SJCRH30 (cell line): ENCODE measurements around the gene SAMD14. TPM values are rescaled to one million over a fixed set of nuclear protein-coding genes. Genes with fewer than 3 reads are reported as not detected.

Experiments used
- DNase-seq, 2 experiments: peaks; one replicate each; pipeline ENCODE4 v3.0.0-alpha.2; 2015 to 2020
- H3K27ac ChIP-seq: fragments of 250-450 bp; sonication (Bioruptor Pico); 2 replicates; pipeline ENCODE4 v1.5.1; 2020; ENCODE audit warnings: mild to moderate bottlenecking, moderate library complexity
- H3K27me3 ChIP-seq: fragments of 250-450 bp; sonication (Bioruptor Pico); 2 replicates; pipeline ENCODE4 v1.5.1; 2020; ENCODE audit warnings: mild to moderate bottlenecking, moderate library complexity
- H3K36me3 ChIP-seq: fragments of 250-450 bp; sonication (Bioruptor Pico); 2 replicates; pipeline ENCODE4 v1.5.1; 2020; ENCODE audit warnings: mild to moderate bottlenecking, moderate library complexity
- H3K4me1 ChIP-seq: fragments of 250-450 bp; sonication (Bioruptor Pico); 2 replicates; pipeline ENCODE4 v1.5.1; 2020; ENCODE audit warnings: mild to moderate bottlenecking, moderate library complexity
- H3K4me3 ChIP-seq: fragments of 250-450 bp; sonication (Bioruptor Pico); 2 replicates; pipeline ENCODE4 v1.5.1; 2020; ENCODE audit warnings: mild to moderate bottlenecking, moderate library complexity
- H3K9me3 ChIP-seq: fragments of 250-450 bp; sonication (Bioruptor Pico); replicated peaks from 2 replicates; pipeline ENCODE4 v1.5.1; 2020; ENCODE audit warnings: mild to moderate bottlenecking, moderate library complexity
- total RNA-seq: library from RNA; depleted of rRNA; stranded (reverse); fragments of >200 nt; shearing (Covaris generic); gene quantifications from 2 replicates; pipeline ENCODE4 v1.2.3, GENCODE V29; 2014

The SAMD14 gene
- total RNA-seq, 1 experiment from 2014 or later = 3.1 TPM

DNA sequence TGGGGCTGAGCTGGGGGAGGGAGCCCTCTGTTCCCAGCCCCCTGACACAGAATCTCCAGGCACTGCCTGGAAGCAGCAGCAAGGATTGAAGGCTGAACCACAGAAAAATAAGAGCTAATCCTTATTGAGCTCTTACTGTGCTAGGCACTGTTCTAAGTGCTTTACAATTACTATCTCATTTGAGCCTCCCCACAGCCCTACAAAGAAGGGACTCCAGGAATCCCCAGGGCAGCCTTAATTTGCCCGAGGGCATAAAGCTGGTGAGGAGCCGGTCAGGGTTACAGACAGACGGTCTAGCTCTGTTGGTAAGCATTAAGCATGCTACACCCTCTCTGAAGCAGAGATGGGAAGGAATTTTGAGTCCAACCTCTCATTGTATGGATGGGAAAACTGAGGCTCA lies 7.0 kb downstream of the SAMD14 start:
- Histone ChIP-seq H3K4me3 (no peak overlapping the region), H3K27me3 (no peaks in the 10 kb centered on the region), H3K27ac (no peak overlapping the region), H3K36me3 (no peaks in the 10 kb centered on the region), H3K9me3 (no peaks in the 10 kb centered on the region), H3K4me1 (peaks cover 12% of the 10 kb centered on the region; the same call in 1 of the 2 replicates)
- peak in 1 of 2 experiments; percentile 38 for DNase-seq

DNA sequence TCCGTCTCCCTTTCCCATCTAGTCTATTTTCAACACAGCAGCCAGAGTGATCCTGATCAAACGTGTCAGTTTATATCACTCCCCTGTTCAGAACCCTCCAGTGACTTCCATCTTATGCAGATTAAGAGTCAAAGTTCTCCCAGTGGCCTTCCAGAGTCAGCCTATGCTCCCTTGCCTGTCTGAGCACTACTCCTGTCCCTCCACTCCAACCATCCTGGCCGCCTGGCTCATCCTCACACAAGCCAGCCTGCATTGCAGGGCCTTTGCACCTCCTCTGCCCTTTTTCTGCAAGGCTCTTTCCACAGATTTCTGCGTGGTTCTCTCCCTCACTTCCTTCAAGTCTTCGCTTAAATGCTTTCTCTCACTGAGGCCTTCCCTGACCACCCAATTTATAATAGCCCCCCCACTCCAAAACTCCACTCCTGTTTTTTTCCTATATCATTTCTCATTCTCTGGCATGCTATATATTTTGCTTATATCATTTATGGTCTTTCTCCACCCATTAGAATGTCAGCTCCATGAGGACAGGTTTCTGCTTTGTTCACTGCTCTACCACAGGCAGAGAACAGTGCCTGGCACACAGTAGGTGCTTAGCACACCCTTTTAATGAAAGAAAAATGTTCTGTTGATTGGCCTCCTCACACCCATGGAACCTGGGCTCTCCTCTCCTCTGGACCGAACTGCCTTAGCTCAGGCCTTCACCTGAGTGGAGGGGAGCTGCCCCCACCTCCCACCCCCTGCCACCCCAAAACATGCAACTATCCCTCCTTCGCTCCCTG lies 9.3 kb downstream of the SAMD14 start:
- no peak for DNase-seq
- H3K27me3 ChIP-seq = no peaks in the 10 kb centered on the region
- H3K4me3 ChIP-seq = no peak overlapping the region
- H3K9me3 ChIP-seq = no peaks in the 10 kb centered on the region
- H3K36me3 ChIP-seq = no peaks in the 10 kb centered on the region
- H3K27ac ChIP-seq = no peak overlapping the region
- H3K4me1 ChIP-seq = peaks cover 8% of the 10 kb centered on the region; the same call in 1 of the 2 replicates

DNA sequence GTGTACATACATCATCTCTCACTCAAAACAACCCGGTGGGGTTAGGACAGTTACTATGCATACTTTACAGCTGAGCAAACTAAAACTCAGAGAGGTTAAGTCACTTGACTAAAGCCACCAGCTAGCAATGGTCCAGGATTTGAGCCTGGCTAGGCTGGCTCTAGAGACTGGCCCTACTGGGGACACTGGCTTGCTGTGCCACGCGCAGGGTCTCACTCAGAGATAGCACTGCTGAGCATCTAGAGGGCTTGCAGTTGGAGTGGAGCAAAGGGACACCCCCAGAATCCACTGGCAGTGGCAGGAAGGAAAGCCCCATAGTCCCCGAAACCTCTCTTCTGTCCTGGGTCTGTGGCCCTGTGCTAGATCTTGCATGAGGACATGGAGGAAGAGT lies 11.1 kb downstream of the SAMD14 start:
- DNase-seq = no peak
- Histone ChIP-seq H3K27me3 (no peaks in the 10 kb centered on the region), H3K27ac (no peak overlapping the region), H3K9me3 (no peaks in the 10 kb centered on the region), H3K36me3 (no peaks in the 10 kb centered on the region), H3K4me3 (no peak overlapping the region), H3K4me1 (peaks cover 8% of the 10 kb centered on the region; the same call in 1 of the 2 replicates)

DNA sequence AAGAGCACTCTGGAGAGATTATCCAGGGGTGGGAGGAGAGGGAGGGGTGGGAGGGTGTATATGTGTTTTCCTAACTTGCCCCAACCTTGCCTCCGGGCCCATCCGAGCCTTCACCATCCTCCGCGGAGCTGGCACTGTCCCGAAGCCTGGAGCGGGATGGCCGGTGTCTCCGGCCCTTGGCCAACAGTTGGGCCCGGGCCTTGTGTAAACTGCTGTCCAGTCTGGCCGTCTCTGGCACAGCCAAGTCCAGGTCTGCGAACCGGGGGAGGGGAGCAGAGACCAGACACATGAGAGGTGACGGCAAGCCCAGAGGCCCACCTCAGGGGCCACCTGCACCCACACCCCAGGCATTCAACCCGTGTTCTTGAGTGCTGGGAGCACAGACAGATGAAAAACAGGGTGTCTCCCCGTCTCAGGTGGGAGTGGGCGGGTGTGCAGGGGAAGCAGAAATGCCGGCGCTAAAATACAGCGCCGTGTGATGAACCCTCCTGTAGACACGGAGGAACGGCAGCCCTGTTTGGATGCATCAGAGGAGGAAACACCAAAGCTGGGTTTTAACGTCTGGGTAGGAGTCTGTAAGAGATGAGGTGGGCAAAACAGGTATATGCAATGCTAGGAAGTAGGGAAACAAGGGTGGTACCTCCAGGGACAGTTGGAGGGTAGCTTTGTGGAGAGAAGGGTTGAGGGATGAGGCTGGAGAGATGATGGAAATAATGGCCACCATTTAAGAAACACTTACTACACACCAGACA lies 11.7 kb downstream of the SAMD14 start:
- H3K4me3 ChIP-seq = no peak overlapping the region
- peaks cover 3% of the 10 kb centered on the region; the same call in 1 of the 2 replicates for H3K4me1 ChIP-seq
- H3K27me3 ChIP-seq = no peaks in the 10 kb centered on the region
- no peak overlapping the region for H3K27ac ChIP-seq
- no peaks in the 10 kb centered on the region for H3K36me3 ChIP-seq
- H3K9me3 ChIP-seq = no peaks in the 10 kb centered on the region
- no peak for DNase-seq

DNA sequence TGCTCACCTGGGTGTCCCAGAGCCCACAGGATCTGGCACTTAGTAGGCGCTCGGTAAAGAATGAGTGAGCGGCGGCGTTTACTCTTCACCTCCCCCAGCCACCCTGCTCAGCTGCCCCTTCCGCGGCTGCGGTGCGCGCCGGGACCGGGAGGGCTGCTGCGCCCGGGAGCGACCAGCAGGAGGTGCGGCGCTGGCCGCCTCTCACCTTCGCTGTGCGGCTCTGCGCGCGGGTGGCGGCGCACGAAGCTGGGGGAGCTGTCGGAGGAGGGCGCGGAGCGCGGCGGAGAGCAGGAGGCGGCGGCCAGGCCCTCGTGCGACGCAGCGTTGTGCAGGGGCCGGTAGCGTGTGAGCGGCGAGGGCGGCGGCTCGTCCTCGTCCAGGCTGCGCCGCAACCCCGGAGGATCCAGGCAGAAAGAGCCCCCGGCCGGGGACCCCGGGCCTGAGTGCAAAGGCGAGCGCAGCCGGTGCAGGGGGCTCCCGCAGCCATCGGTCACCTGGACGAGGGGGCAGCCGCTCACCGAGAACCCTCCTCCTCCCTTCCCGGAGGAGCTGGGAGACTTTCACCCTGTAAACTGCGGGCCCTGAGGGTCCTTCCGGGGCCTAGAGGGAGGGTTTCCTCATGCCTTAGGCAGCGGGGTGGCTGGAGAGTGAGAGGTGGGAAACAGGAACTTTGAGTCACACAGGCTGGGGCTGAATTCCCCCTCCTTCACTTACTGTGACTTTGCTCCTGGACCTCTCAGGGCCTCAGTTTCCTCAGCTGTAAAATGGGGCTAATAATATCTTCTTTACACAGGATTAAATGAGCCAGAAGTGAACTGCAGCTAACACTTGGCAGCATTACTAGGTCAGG lies 12.5 kb downstream of the SAMD14 start:
- Histone ChIP-seq H3K27ac (no peak overlapping the region), H3K4me1 (no peaks in the 10 kb centered on the region), H3K9me3 (no peaks in the 10 kb centered on the region), H3K36me3 (no peaks in the 10 kb centered on the region), H3K4me3 (no peak overlapping the region), H3K27me3 (no peaks in the 10 kb centered on the region)
- no peak for DNase-seq

DNA sequence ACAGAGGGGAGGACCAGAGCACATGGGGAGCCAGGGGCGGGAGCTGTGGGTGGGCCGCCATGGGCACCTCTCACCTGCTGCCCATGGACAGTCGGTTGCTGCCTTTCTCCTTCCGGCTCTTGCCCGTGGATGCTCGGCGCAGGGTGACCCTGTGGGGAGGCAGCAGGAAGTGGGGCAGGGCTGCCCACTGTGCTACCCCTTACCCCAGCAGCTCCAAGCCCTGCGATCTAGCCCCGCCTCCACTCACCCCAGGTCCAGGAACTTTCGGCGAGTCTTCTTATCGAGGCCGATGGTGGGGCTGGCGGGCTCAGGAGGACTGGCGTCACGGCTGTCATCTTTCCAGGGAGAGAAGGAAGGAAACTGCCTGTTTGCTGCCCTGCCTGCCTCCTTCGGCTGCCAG lies 14.2 kb downstream of the SAMD14 start:
- Histone ChIP-seq H3K27ac (no peak overlapping the region), H3K4me3 (no peak overlapping the region), H3K4me1 (no peaks in the 10 kb centered on the region), H3K9me3 (no peaks in the 10 kb centered on the region), H3K27me3 (no peaks in the 10 kb centered on the region), H3K36me3 (no peaks in the 10 kb centered on the region)
- DNase-seq = no peak

DNA sequence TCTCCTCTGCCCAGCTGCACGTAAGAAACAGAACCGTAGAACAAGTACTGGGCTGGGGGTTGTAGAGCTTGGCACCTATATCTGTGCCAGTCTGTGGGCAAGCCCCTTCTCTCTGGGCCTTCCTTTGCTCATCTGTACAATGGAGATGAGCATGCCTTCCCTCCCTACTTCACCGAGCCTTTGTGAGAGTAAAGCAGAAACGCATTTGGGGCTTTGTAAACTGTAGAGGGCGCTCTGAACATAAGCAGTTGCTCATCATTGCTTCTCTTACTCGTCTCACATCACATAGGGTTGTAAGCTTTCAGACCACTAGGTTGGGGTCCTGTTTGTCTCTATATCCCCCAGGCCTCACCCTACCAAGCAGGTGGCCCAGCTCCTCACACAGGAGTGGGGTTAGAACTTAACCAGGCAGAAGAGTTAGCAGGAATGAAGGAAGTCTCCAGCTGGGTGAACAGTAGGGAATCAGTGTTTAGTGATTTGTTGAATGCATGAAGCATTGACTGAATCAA lies 15.1 kb downstream of the SAMD14 start:
- Histone ChIP-seq H3K27me3 (no peaks in the 10 kb centered on the region), H3K9me3 (no peaks in the 10 kb centered on the region), H3K4me3 (no peak overlapping the region), H3K27ac (no peak overlapping the region), H3K4me1 (no peaks in the 10 kb centered on the region), H3K36me3 (no peaks in the 10 kb centered on the region)
- DNase-seq = peak in 1 of 2 experiments; percentile 77

DNA sequence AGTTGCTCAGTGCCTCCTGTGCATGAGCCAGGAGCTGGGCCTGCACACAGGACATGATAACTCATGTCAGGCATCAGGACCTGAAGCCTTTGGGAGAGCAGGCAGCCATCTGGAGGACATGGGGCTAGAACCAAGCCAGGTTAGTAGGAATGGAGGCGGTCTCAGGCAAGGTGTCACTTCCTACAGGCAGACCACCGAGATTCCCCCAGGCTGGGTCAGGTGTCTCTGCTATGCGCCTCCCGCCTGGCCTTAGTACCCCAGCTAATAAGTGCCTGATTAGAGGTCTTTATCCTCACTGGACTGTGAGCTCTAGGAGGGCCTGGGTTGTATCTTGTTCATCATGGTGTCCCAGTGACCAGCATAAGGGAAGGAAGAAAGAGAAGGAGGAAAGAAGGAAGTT lies 15.6 kb downstream of the SAMD14 start:
- no peak overlapping the region for H3K27ac ChIP-seq

DNA sequence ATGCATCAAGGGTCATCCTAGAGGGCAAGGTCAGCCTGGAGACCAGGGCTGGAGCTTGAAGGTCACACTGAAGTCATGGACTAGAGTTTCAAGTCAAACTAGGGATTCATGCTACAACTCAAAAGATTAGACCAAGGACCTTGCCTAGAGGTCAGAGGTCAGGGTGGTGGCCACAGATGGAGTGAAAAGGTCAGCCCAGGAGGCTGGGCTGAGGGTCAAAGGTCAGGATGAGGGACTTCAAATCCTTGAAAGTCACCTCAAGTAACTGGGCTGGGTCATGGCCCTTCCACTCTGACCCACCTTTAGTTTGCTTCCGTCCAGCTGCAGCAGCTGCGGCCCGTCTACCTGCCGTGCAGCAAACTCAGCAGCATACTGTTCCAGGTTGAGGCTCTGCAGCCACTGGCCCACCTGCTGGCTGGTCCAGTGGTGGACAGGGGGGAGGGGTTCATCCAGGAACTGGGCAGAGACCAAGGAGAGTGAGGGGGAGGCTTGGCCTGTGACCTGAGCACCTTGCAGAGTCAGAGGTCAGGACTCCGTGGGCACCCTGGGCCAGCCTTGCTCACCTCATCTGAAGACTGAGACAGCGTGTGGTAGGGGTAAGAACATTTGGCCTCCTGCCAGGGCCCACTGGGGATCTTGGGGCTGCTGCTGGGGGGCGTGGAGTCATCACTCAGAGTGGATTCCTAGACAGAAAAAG lies 16.2 kb downstream of the SAMD14 start:
- Histone ChIP-seq H3K4me3 (no peak overlapping the region), H3K36me3 (no peaks in the 10 kb centered on the region), H3K4me1 (no peaks in the 10 kb centered on the region), H3K9me3 (no peaks in the 10 kb centered on the region), H3K27ac (no peak overlapping the region), H3K27me3 (no peaks in the 10 kb centered on the region)
- DNase-seq = no peak

More for the DNA sequence above, 15.6 kb downstream of the SAMD14 start:
- no peak for DNase-seq
- H3K4me3 ChIP-seq = no peak overlapping the region
- H3K36me3 ChIP-seq = no peaks in the 10 kb centered on the region
- no peaks in the 10 kb centered on the region for H3K27me3 ChIP-seq
- no peaks in the 10 kb centered on the region for H3K4me1 ChIP-seq
- no peaks in the 10 kb centered on the region for H3K9me3 ChIP-seq

DNA sequence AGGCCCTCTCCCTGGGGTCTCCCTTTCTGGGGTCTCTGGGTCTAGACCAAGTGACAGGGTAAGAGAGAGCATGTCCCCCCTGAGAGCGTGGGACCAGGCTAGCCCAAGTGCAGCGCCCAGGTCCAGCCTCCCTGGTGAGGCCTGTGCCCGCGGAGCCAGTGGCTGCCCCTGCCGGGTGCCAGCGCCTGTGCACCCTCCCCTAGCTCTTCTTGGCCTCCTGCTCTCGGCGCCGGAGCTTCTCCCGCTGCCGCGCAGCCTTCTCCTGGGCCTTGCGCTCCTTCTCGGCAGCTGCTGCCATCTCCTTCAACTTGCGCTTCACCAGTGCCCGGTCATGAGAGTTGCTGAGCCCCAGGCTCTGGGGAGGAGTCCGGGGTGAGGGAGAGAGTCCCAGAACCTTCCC lies 17.3 kb downstream of the SAMD14 start:
- DNase-seq = no peak
- no peak overlapping the region for H3K27ac ChIP-seq
- H3K9me3 ChIP-seq = no peaks in the 10 kb centered on the region
- H3K4me1 ChIP-seq = no peaks in the 10 kb centered on the region
- no peaks in the 10 kb centered on the region for H3K27me3 ChIP-seq
- H3K4me3 ChIP-seq = no peak overlapping the region
- no peaks in the 10 kb centered on the region for H3K36me3 ChIP-seq

DNA sequence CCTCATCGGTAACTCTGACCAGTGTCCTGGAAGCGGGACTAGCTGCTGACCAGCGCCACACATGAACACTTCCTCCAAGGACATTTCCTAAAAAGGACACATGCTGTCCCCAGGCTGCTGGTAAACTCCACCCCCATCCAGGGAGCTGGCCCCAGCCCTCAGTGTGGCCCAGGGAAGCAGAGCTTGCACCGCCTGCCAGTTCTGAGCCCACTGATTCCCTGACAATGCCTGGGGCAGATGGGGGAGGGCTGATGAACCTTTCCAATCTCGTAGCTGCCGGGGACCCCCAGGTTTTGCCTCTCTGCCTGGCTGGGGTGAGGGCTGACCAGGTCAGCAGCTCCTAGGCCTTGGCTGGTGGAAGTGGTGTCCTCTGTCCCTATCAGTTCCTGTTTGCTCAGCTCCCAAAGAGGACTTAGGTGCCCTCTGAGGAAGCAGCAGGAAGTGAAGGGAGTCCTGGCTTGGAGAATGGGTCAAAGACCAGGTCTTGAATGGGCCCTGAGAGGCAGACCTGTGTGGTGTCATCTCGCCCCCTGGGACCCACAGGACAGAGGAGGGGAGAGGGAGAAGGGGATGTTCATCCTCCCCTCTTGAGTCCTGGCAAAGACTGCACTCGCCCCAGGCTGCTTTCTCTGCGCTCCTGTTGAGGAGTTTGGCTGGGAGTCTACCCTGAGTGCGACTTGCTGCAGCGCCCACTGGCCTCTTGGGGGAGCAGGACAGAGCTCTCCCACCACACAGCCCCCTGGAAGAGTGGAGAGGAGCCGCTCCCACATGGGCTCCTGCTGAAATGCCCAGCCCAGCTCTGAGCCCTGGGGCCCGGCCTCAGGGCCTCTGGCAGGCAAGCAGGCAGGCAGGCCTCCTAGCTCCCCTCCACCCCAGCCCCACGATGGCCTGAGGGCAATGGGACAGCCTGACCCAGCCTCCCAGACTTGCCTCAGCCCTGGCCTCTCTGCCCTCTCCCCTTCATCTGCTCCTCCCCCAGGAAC lies 18.0 kb downstream of the SAMD14 start:
- DNase-seq = no peak
- H3K4me1 ChIP-seq = no peaks in the 10 kb centered on the region
- no peaks in the 10 kb centered on the region for H3K27me3 ChIP-seq
- H3K4me3 ChIP-seq = no peak overlapping the region
- no peaks in the 10 kb centered on the region for H3K9me3 ChIP-seq
- no peaks in the 10 kb centered on the region for H3K36me3 ChIP-seq
- no peak overlapping the region for H3K27ac ChIP-seq

DNA sequence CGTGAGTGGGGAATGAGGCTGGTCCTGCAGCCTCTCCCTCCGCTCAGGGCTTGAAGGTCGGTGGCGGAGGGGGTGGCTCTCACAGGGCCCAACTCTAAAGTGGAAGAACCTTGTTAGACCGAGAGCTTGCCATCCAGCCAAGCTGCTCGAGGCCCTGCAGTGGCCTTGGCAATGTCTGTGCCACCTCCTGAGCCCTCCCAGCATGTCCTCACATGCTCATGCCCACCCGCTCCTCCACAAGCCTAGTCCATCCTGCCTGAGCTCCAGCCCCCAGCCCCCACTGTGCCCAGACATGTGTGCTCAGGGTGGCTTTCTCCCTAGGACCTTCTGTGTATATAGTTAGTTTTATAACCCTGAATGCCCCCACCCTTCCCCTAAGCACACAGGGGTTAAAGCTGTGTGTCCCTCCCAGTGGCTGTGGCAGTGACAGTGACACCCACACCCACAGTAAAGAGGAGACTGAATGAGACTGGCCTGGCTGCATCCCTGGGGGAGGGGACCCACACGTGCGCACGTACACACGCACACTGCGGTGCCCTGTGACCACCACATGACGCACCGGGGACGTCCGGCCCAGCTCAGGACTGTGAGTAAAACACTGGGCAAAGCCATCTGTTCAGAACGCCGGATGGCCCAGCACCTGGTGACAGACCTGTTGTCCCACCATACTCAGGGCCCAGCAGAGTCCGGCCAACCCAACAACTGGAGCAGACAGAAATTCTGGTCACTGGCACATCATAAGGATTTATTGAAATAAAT lies 19.2 kb downstream of the SAMD14 start:
- no peak for DNase-seq
- H3K27ac ChIP-seq = no peak overlapping the region
- H3K9me3 ChIP-seq = no peaks in the 10 kb centered on the region
- H3K4me3 ChIP-seq = no peak overlapping the region
- no peaks in the 10 kb centered on the region for H3K36me3 ChIP-seq
- H3K4me1 ChIP-seq = no peaks in the 10 kb centered on the region
- H3K27me3 ChIP-seq = no peaks in the 10 kb centered on the region

DNA sequence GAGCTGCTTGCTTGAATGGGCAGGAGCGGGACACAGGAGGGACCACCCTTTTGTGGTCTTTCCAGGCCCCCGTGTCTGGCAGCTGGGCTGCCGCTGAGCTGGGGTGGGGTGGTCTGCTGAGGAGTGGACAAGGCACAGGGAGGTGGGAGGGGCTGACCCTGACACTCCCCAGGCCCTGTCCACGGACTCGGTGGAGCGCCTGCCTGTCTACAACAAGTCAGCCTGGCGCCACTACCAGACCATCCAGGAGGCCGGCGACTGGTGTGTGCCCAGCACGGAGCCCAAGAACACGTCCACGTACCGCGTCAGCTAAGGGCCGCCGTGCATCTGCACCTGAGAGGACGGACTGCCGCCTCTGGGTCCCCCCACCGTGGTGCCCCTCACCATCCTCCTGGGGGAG lies 20.2 kb downstream of the SAMD14 start:
- Histone ChIP-seq H3K4me1 (no peaks in the 10 kb centered on the region), H3K27ac (no peak overlapping the region), H3K27me3 (no peaks in the 10 kb centered on the region), H3K36me3 (no peaks in the 10 kb centered on the region), H3K9me3 (no peaks in the 10 kb centered on the region), H3K4me3 (no peak overlapping the region)
- DNase-seq = no peak
